IPS DF 4.7 (cell line): Measurements from ENCODE around the gene DPP4.
"Not testable (repeated sequence)": the region's sequence is repeated elsewhere in the genome, so short reads cannot be mapped to it uniquely, and the experiment has no call there.

Experiments
- DNase-seq: peaks from one replicate; pipeline ENCODE4 v3.0.0-alpha.2; 2013; ENCODE audit warnings: low spot score; ENCODE audit errors: extremely low read depth

DPP4 gene

DNA sequence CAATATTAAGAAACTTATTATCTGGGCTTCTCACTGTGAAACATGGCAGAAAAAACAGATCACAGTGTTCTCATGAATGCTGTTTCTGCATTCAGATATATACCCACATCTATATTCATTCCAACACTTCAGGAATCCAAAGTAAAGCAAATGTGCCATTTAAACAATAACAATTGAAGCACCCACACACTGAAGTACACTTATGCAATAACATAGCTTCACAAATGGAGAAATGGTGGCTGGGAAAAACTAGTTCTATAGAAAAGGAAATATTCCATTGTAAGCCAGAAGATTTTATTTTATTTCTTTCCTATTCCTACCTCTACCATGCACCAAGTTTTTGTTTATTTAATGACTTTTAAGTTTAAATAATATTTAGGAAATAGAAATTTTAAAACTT, 111.9 kb downstream of the DPP4 start:
- no peak for DNase-seq

DNA sequence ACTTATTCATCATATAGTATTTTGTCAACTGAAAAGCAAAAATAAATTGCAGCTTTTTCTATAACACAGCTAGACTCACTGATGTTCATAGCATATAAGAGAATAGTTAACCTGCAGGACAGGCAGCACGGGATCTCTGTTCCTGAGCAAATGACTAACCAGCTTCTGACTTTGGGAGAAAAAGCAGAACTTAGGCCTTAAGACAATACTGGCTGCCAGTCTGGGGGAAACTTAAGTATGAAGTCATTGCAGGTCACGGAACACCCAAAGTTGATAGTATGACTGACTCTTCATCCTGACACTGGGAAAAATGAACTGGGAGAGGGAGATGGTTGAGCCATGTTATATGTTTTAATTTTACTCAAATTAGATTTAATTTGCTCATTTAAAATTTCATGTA, 113.0 kb downstream of the DPP4 start:
- no peak for DNase-seq

DNA sequence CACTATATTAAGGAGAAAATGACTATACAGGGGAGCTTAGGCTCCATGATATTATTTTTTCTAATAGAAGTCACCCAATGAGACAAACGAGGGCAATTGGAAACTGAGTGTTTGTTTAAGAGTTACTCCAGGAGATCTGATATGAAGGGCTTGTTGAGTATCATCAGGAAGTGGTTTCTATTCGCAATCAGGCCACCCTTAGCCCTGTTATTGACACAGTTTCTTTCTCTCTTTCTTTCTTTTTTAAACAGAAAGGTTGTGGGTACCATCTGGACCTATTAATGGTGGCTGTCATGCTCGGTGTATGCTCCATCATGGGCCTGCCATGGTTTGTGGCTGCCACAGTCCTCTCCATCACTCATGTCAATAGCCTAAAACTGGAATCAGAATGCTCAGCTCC, 117.3 kb downstream of the DPP4 start:
- no peak for DNase-seq

DNA sequence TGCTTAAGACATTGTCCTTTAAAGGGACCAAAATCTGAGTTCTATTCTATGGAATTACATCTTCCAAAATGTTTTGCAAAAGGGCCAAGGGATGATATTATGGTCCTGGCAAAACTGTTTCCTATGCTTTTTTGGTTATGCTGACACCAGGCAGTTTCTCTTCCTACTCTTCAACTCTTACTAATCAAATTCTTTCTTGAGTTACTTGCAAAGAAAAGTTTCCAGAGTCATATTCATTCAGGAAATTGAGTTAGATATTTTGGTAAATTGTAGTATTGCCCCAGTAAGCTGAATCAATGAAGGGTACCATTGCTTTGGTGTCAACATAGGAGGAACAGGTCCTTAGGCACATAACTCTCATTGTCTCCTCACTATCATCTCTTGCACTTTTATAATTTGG, 118.8 kb downstream of the DPP4 start:
- DNase-seq, result no peak

DNA sequence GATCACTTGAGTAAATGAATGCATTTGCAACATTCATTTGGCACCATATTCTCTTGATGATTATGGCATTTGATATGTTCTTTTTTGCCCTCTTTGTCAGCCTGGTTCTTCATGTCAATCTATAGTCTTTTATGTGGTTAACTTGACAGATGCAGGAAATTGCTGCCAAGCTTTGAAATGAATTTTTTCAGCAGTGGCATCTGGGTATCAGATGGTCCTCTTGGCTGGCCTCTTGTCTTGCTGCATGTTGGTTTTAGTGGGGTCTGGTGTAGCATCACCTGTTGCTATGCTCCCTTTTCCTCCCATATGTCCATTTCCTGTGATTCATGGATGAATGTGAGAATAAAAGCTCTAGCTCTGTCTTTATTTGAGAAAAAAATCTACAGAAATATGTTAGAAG, 119.9 kb downstream of the DPP4 start:
- DNase-seq, result no peak

DNA sequence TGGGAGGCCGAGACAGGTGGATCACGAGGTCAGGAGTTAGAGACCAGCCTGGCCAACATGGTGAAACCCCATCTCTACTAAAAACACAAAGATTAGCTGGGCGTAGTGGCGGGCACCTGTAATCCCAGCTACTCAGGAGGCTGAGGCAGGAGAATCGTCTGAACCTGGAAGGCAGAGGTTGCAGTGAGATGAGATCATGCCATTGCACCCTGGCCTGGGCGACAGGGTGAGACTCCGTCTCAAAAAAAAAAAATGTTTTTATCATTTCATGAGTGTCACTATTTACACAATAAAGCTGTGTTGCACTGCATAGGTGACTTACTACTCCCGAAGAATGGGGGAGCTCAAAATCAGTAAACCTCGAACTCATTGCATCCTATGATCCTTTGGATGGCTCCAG, 120.6 kb downstream of the DPP4 start:
- not testable (repeated sequence) for DNase-seq

DNA sequence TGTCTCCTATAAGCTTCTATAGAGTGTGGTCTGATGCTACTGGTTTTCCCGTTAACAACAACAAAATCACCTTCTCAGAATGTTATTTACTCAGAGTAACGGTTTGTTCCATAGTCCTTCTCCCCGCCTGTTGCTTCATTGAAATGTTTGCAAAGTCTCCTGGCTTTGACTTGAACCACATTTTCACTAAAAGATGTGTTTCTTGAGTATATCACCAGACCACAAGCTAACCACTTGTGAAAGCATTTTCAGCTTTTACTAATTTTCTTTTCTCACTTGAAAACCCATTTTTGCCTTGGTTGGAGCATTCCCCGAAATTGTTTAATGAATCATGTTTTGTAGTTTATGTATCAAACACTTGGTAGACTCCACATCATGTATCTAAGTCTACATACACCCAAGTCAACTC, 121.2 kb downstream of the DPP4 start:
- DNase-seq, result no peak

DNA sequence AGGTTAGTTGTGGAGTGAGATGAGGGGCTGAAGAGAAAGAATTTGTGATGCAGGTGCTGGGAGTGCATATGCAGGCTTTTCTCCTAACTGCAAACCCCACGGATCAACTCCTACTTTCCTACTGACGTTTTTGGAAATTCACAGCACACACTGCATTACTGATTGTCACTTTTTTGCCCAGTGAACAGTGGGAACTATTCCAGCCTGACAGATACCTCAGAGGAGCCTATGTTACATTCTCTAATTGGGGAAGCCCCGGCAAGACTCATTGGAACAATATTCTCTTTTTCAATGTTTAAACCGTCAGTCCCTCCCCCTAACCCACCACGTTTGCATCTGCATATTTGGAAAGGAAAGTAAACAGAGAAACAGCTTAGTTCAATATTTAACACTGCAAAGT, 126.2 kb downstream of the DPP4 start:
- DNase-seq, result no peak

DNA sequence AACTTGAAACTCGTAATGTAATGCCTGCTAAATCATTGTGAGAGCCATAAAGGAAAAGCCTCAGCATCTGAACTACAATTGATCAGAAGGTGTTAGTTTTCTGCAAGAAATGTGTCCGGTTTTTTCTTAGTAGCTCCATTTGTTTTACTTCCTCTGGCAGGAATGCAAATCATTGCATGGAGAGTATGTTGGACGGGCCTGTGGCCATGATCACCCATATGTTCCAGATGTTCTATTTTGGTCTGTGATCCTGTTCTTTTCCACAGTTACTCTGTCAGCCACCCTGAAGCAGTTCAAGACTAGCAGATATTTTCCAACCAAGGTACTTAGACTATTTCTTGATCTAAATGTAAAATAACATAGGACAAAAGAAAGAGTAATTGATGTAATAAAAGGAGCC, 126.6 kb downstream of the DPP4 start:
- no peak for DNase-seq

DNA sequence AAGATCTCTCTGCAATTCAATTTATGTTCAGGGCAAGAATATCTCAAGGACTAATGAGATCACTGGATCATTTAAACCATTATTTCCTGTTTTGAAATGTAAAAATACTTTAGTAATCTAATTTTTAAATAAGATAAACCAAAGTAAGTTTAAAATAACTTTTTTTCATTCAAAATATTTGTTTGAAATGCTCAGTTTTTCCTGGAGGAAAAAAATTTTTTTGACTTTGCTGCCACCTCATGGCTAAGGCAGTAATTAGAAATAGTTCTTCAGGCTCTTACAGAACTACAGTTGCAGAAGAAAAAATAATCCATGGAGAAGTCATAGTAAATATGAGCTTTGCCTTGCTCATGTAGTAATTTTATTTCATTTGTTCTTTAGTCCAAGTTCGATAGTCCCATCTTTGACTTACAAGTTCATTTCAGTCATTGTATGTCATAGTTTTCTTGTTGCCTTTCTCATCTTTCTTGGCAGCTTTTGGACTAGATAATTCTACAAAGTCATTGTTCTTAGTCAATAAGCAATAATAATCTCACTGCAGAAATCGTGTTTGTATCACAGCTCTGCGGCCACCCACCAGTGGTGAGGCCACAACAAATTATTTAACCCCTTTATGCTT, 127.4 kb downstream of the DPP4 start:
- DNase-seq, result no peak

DNA sequence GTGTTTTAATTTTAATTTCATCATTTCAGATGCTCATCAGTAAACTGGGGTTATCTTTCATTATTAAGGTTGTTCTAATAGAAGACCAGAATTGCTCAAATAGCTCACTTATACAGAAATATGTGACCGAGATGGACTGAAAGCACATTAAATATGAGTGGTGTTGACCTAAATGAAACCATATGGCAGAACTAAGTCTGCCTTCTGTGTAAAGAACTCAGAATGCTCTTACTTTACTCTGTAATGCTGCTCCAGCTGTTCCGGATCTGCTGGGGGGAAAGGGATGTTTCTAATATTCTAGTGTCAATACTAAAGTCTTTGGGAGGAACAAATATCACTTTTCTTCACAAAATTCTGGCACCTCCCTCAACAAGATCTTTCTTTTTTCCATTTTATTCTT, 131.0 kb downstream of the DPP4 start:
- no peak for DNase-seq
